GM19240 (cell line): ENCODE data around the gene HLA-DQB1.

Source experiments
- DNase-seq: peaks from one replicate; pipeline ENCODE4 v3.0.0; 2011; ENCODE audit warnings: low spot score; ENCODE audit not compliant: insufficient read length

The HLA-DQB1 gene

GRCh38 chr6:32627831-32628230, 38.6 kb downstream of the HLA-DQB1 start:
- DNase-seq: no peak

GRCh38 chr6:32627249-32627648, 39.2 kb downstream of the HLA-DQB1 start:
- no peak for DNase-seq

- no peak for DNase-seq
Observed at GRCh38 chr6:32625137-32625536, 41.3 kb downstream of the HLA-DQB1 start.

- DNase-seq: no peak
Observed at GRCh38 chr6:32624565-32624964, 41.9 kb downstream of the HLA-DQB1 start.

GRCh38 chr6:32623693-32624092, 42.8 kb downstream of the HLA-DQB1 start:
- DNase-seq: no peak

GRCh38 chr6:32622545-32623401, 43.7 kb downstream of the HLA-DQB1 start:
- DNase-seq: peak; percentile 8

GRCh38 chr6:32621372-32621771, 45.1 kb downstream of the HLA-DQB1 start:
- DNase-seq: no peak

GRCh38 chr6:32617751-32618150, 48.7 kb downstream of the HLA-DQB1 start:
- DNase-seq: no peak

- no peak for DNase-seq
Observed at GRCh38 chr6:32615885-32616532, 50.4 kb downstream of the HLA-DQB1 start.

GRCh38 chr6:32614366-32615081, 51.9 kb downstream of the HLA-DQB1 start:
- DNase-seq: no peak

GRCh38 chr6:32613475-32613874, 53.0 kb downstream of the HLA-DQB1 start:
- DNase-seq: no peak

- DNase-seq: no peak
Observed at GRCh38 chr6:32610682-32611296, 55.7 kb downstream of the HLA-DQB1 start.

- peak; percentile 21 for DNase-seq
Observed at GRCh38 chr6:32609731-32610640, 56.5 kb downstream of the HLA-DQB1 start.
